ENCODE measurements around the gene KRTAP4-12.
"Not testable (repeated sequence)": the region's sequence is repeated elsewhere in the genome, so short reads cannot be mapped to it uniquely, and the experiment has no call there.

Gene KRTAP4-12

GRCh38 chr17:41123991-41124371 lies at the start of gene KRTAP4-12:
KRTAP4-12 (minus strand) TSS chr17:41124182; CDS start chr17:41124122, 60 bp downstream.
- DNase-seq (ENCODE audit: low read depth, low spot score): not testable (repeated sequence)

GRCh38 chr17:41171886-41172285 lies 47.9 kb upstream of the KRTAP4-12 start:
- DNase-seq (ENCODE audit: low read depth, low spot score): no peak

- DNase-seq (ENCODE audit: low read depth, low spot score): no peak
Observed at GRCh38 chr17:41168121-41168520, 44.1 kb upstream of the KRTAP4-12 start, which contains the start of gene KRTAP4-3. KRTAP4-3 (minus strand) TSS chr17:41168221; CDS start chr17:41168172, 49 bp downstream.

- DNase-seq (ENCODE audit: low read depth, low spot score): no peak
Observed at GRCh38 chr17:41167561-41167960, 43.6 kb upstream of the KRTAP4-12 start.

GRCh38 chr17:41163828-41164227 lies 39.8 kb upstream of the KRTAP4-12 start:
- DNase-seq (ENCODE audit: low read depth, low spot score): no peak

- DNase-seq (ENCODE audit: low read depth, low spot score): no peak
Observed at GRCh38 chr17:41160648-41161047, 36.7 kb upstream of the KRTAP4-12 start, which contains the start of gene KRTAP4-4. KRTAP4-4 (minus strand) TSS chr17:41160748; CDS start chr17:41160691, 57 bp downstream.

GRCh38 chr17:41160190-41160589 lies 36.2 kb upstream of the KRTAP4-12 start:
- DNase-seq (ENCODE audit: low read depth, low spot score): not testable (repeated sequence)

- DNase-seq (ENCODE audit: low read depth, low spot score): no peak
Observed at GRCh38 chr17:41153856-41154255, 29.9 kb upstream of the KRTAP4-12 start.

GRCh38 chr17:41151525-41151924 lies 27.5 kb upstream of the KRTAP4-12 start:
- no peak for DNase-seq (ENCODE audit: low read depth, low spot score)

GRCh38 chr17:41150026-41150425 lies 26.0 kb upstream of the KRTAP4-12 start:
- no peak for DNase-seq (ENCODE audit: low read depth, low spot score)

GRCh38 chr17:41149652-41149985 lies 25.6 kb upstream of the KRTAP4-12 start, which contains the start of gene KRTAP4-5:
KRTAP4-5 (minus strand) TSS chr17:41149825; CDS start chr17:41149767, 58 bp downstream.
- DNase-seq (ENCODE audit: low read depth, low spot score): no peak

GRCh38 chr17:41148971-41149651 lies 25.1 kb upstream of the KRTAP4-12 start:
- DNase-seq (ENCODE audit: low read depth, low spot score): not testable (repeated sequence)

GRCh38 chr17:41147531-41148204 lies 23.7 kb upstream of the KRTAP4-12 start:
- no peak for DNase-seq (ENCODE audit: low read depth, low spot score)

- DNase-seq (ENCODE audit: low read depth, low spot score): no peak
Observed at GRCh38 chr17:41145261-41145660, 21.3 kb upstream of the KRTAP4-12 start.

- no peak for DNase-seq (ENCODE audit: low read depth, low spot score)
Observed at GRCh38 chr17:41144846-41145245, 20.9 kb upstream of the KRTAP4-12 start.

GRCh38 chr17:41141361-41141760 lies 17.4 kb upstream of the KRTAP4-12 start:
- DNase-seq (ENCODE audit: low read depth, low spot score): no peak

- no peak for DNase-seq (ENCODE audit: low read depth, low spot score)
Observed at GRCh38 chr17:41140360-41141131, 16.6 kb upstream of the KRTAP4-12 start, which contains the start of gene KRTAP4-6. KRTAP4-6 (minus strand) TSS chr17:41140544; CDS start chr17:41140487, 57 bp downstream.

- not testable (repeated sequence) for DNase-seq (ENCODE audit: low read depth, low spot score)
Observed at GRCh38 chr17:41139865-41140264, 15.9 kb upstream of the KRTAP4-12 start.

GRCh38 chr17:41133880-41134735 lies 10.1 kb upstream of the KRTAP4-12 start:
- DNase-seq (ENCODE audit: low read depth, low spot score): no peak

- no peak for DNase-seq (ENCODE audit: low read depth, low spot score)
Observed at GRCh38 chr17:41131979-41132378, 8.0 kb upstream of the KRTAP4-12 start.

- no peak for DNase-seq (ENCODE audit: low read depth, low spot score)
Observed at GRCh38 chr17:41127371-41127770, 3.4 kb upstream of the KRTAP4-12 start.
